Activated CD4-positive, alpha-beta T cell treated with anti-CD3 and anti-CD28 coated beads, Interleukin-2, amount 10 ng/mL, durations not matched to agents 7 days and 5 days (primary cell): Measurements from ENCODE around the gene MTAP. TPM values are rescaled to one million over a fixed set of nuclear protein-coding genes. Genes with fewer than 3 reads are reported as not detected.

Experiments used
- CTCF ChIA-PET: fragments of 350-600 bp; sonication (Branson Sonifier 250); formaldehyde crosslinking; loops from one replicate; lab custom pipeline; 2021; ENCODE audit warnings: antibody characterized with exemption; lab: Charles Lee
- POLR2A ChIA-PET: fragments of 350-600 bp; sonication (Branson Sonifier 250); formaldehyde crosslinking; loops from one replicate; lab custom pipeline; 2021; ENCODE audit warnings: antibody characterized with exemption; lab: Charles Lee
- DNase-seq: peaks from one replicate; pipeline ENCODE4 v3.0.0-alpha.2; 2020
- H3K27ac Mint-ChIP-seq: one replicate; pipeline ENCODE4 v1.8.0; 2021; ENCODE audit warnings: mild to moderate bottlenecking, moderate library complexity, mixed read lengths
- H3K27me3 Mint-ChIP-seq: one replicate; pipeline ENCODE4 v1.8.0; 2021; ENCODE audit warnings: mixed read lengths
- H3K36me3 Mint-ChIP-seq: one replicate; pipeline ENCODE4 v1.8.0; 2021; ENCODE audit warnings: low read depth, mixed read lengths
- H3K4me1 Mint-ChIP-seq: one replicate; pipeline ENCODE4 v1.8.0; 2021; ENCODE audit warnings: mixed read lengths
- H3K4me3 Mint-ChIP-seq: one replicate; pipeline ENCODE4 v1.8.0; 2021; ENCODE audit warnings: mild to moderate bottlenecking, moderate library complexity, mixed read lengths
- H3K9me3 Mint-ChIP-seq: one replicate; pipeline ENCODE4 v1.8.0; 2021; ENCODE audit warnings: mixed read lengths
- total RNA-seq, 2 experiments: library from RNA; stranded (reverse); gene quantifications; one replicate each; pipeline ENCODE4 v1.2.3, GENCODE V29; 2021

Gene MTAP
- total RNA-seq, 2 experiments from 2014 or later, result 51.8 to 57.4 TPM

GRCh38 chr9:21862871-21863270 is 60.4 kb downstream of the MTAP start:
- H3K4me3 Mint-ChIP-seq, result no peak overlapping the region
- H3K4me1 Mint-ChIP-seq, result no peaks in the 10 kb centered on the region
- ChIA-PET CTCF (no interaction called here), POLR2A (no interaction called here)
- H3K9me3 Mint-ChIP-seq, result peaks cover 5% of the 10 kb centered on the region
- no peak for DNase-seq
- H3K27me3 Mint-ChIP-seq, result no peaks in the 10 kb centered on the region
- H3K27ac Mint-ChIP-seq, result no peak overlapping the region
- H3K36me3 Mint-ChIP-seq, result peaks cover 74% of the 10 kb centered on the region

DNA sequence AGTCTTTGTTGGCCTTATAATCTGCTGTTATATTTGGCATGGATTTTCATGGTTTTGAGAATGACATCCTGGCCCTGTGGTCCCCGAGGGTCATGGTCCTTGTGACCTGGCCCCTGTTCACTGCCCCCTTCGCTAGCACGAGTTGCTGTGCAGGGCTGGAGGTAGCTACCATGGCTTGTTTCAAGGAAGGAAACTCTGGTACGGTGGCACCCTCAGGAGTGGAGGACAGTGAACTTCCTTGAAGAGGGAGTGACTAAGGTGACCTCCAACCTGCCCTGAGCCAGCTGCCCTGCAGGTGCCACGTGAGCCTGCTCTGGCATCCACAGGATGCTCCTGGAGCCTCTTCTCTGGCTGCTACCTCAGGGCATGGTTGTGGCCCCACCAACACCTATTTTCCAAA is 62.1 kb downstream of the MTAP start:
- CTCF ChIA-PET, result no interaction called here
- Mint-ChIP-seq H3K27ac (no peak overlapping the region), H3K9me3 (peaks cover 5% of the 10 kb centered on the region), H3K36me3 (peaks cover 64% of the 10 kb centered on the region), H3K27me3 (no peaks in the 10 kb centered on the region), H3K4me3 (no peak overlapping the region), H3K4me1 (no peaks in the 10 kb centered on the region)
- POLR2A ChIA-PET, result no interaction called here
- no peak for DNase-seq

- H3K36me3 Mint-ChIP-seq, result peaks cover 54% of the 10 kb centered on the region
- H3K27ac Mint-ChIP-seq, result no peak overlapping the region
- H3K4me1 Mint-ChIP-seq, result no peaks in the 10 kb centered on the region
- no peak for DNase-seq
- H3K9me3 Mint-ChIP-seq, result peaks cover 5% of the 10 kb centered on the region
- H3K4me3 Mint-ChIP-seq, result no peak overlapping the region
- CTCF ChIA-PET, result no interaction called here
- no peaks in the 10 kb centered on the region for H3K27me3 Mint-ChIP-seq
- POLR2A ChIA-PET, result no interaction called here
Observed at GRCh38 chr9:21866302-21866701, 63.9 kb downstream of the MTAP start.

GRCh38 chr9:21871256-21871975 is 69.0 kb downstream of the MTAP start:
- H3K4me3 Mint-ChIP-seq, result no peak overlapping the region
- DNase-seq, result no peak
- H3K4me1 Mint-ChIP-seq, result no peaks in the 10 kb centered on the region
- H3K27ac Mint-ChIP-seq, result no peak overlapping the region
- peaks cover 9% of the 10 kb centered on the region for H3K9me3 Mint-ChIP-seq
- CTCF ChIA-PET, result no interaction called here
- H3K36me3 Mint-ChIP-seq, result peaks cover 37% of the 10 kb centered on the region
- H3K27me3 Mint-ChIP-seq, result no peaks in the 10 kb centered on the region
- POLR2A ChIA-PET, result no interaction called here

- no peak for DNase-seq
- CTCF ChIA-PET, result interaction anchor here (0.6 kb wide), 1 partner anchor 122 kb away, joined by 3 read pairs; the partner anchor contains the start of gene CDKN2B-AS1
- Mint-ChIP-seq H3K9me3 (peaks cover 14% of the 10 kb centered on the region), H3K4me1 (no peaks in the 10 kb centered on the region), H3K27ac (no peak overlapping the region), H3K27me3 (no peaks in the 10 kb centered on the region), H3K4me3 (no peak overlapping the region), H3K36me3 (peaks cover 35% of the 10 kb centered on the region)
- POLR2A ChIA-PET, result no interaction called here
Observed at GRCh38 chr9:21872696-21873095, 70.3 kb downstream of the MTAP start.

- peaks cover 36% of the 10 kb centered on the region for H3K36me3 Mint-ChIP-seq
- no peaks in the 10 kb centered on the region for H3K27me3 Mint-ChIP-seq
- H3K4me1 Mint-ChIP-seq, result no peaks in the 10 kb centered on the region
- H3K27ac Mint-ChIP-seq, result no peak overlapping the region
- ChIA-PET CTCF (no interaction called here), POLR2A (no interaction called here)
- peaks cover 19% of the 10 kb centered on the region for H3K9me3 Mint-ChIP-seq
- H3K4me3 Mint-ChIP-seq, result no peak overlapping the region
- no peak for DNase-seq
Observed at GRCh38 chr9:21873540-21874221, 71.2 kb downstream of the MTAP start.

- ChIA-PET CTCF (no interaction called here), POLR2A (no interaction called here)
- DNase-seq, result no peak
- H3K4me3 Mint-ChIP-seq, result no peak overlapping the region
- H3K9me3 Mint-ChIP-seq, result peaks cover 29% of the 10 kb centered on the region
- no peaks in the 10 kb centered on the region for H3K4me1 Mint-ChIP-seq
- no peak overlapping the region for H3K27ac Mint-ChIP-seq
- no peaks in the 10 kb centered on the region for H3K27me3 Mint-ChIP-seq
- H3K36me3 Mint-ChIP-seq, result peaks cover 55% of the 10 kb centered on the region
Observed at GRCh38 chr9:21875893-21876292, 73.5 kb downstream of the MTAP start.

DNA sequence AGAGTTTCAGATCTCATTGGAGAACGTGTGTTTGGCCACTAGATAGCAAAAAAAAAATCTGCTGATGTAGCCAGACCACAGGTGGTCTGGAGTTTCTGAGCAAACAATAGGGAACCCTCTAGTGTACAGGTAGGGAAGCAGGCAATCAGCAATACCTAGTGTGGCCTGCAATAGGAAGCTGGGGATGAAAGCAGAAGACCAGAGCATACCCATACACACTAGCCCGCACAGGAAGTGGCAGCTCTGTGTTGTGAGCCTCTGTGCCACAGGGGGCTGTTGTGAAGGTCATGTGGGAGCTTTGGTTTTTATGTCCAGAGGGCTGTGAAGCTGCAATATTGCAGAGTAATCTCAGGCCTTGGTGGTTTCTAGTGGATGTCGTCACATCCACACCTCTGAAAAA is 81.2 kb downstream of the MTAP start:
- H3K27me3 Mint-ChIP-seq, result no peaks in the 10 kb centered on the region
- H3K4me1 Mint-ChIP-seq, result peaks cover 7% of the 10 kb centered on the region
- no peak for DNase-seq
- peaks cover 24% of the 10 kb centered on the region for H3K9me3 Mint-ChIP-seq
- ChIA-PET CTCF (no interaction called here), POLR2A (no interaction called here)
- H3K4me3 Mint-ChIP-seq, result no peak overlapping the region
- H3K36me3 Mint-ChIP-seq, result peaks cover 49% of the 10 kb centered on the region
- H3K27ac Mint-ChIP-seq, result no peak overlapping the region

- ChIA-PET POLR2A (no interaction called here), CTCF (no interaction called here)
- no peak overlapping the region for H3K27ac Mint-ChIP-seq
- DNase-seq, result no peak
- peaks cover 50% of the 10 kb centered on the region for H3K36me3 Mint-ChIP-seq
- no peaks in the 10 kb centered on the region for H3K4me1 Mint-ChIP-seq
- H3K9me3 Mint-ChIP-seq, result peaks cover 35% of the 10 kb centered on the region
- H3K4me3 Mint-ChIP-seq, result no peak overlapping the region
- H3K27me3 Mint-ChIP-seq, result no peaks in the 10 kb centered on the region
Observed at GRCh38 chr9:21889673-21890072, 87.2 kb downstream of the MTAP start.

DNA sequence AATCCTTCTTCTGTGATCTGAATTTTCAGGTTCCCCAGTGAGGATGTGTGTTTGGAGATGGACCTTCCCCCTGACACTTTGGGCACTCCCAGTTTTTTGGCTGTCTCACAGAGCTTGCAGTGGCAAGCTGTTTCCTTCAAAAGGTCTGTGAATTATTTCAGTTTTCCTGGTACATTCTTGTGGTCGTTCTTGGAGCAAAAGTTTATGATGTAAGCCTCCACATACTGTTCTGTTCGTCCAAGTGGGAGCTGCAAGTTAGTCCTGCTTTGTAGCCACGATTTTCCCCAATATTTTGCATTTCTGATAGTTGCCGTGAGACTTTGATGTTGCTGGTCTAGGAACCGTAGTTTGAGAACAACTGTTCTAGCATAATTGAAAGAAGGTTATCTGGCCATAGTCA is 88.3 kb downstream of the MTAP start:
- POLR2A ChIA-PET, result interaction anchor here (0.6 kb wide), 1 partner anchor 46 kb away, joined by 3 read pairs; no protein-coding TSS in a partner anchor
- no peaks in the 10 kb centered on the region for H3K27me3 Mint-ChIP-seq
- H3K36me3 Mint-ChIP-seq, result peaks cover 45% of the 10 kb centered on the region
- peaks cover 37% of the 10 kb centered on the region for H3K9me3 Mint-ChIP-seq
- H3K4me3 Mint-ChIP-seq, result no peak overlapping the region
- CTCF ChIA-PET, result no interaction called here
- no peaks in the 10 kb centered on the region for H3K4me1 Mint-ChIP-seq
- H3K27ac Mint-ChIP-seq, result no peak overlapping the region
- DNase-seq, result no peak

- ChIA-PET POLR2A (no interaction called here), CTCF (interaction anchor here (0.8 to 1.0 kb wide), 2 partner anchors 14 to 52 kb away, joined by 3 read pairs; no protein-coding TSS in a partner anchor)
- H3K27me3 Mint-ChIP-seq, result peaks cover 3% of the 10 kb centered on the region
- H3K4me3 Mint-ChIP-seq, result no peak overlapping the region
- H3K4me1 Mint-ChIP-seq, result no peaks in the 10 kb centered on the region
- DNase-seq, result no peak
- H3K9me3 Mint-ChIP-seq, result peaks cover 37% of the 10 kb centered on the region
- peaks cover 13% of the 10 kb centered on the region for H3K36me3 Mint-ChIP-seq
- no peak overlapping the region for H3K27ac Mint-ChIP-seq
Observed at GRCh38 chr9:21901546-21901945, 99.1 kb downstream of the MTAP start.

- peaks cover 36% of the 10 kb centered on the region for H3K9me3 Mint-ChIP-seq
- H3K4me1 Mint-ChIP-seq, result no peaks in the 10 kb centered on the region
- POLR2A ChIA-PET, result no interaction called here
- CTCF ChIA-PET, result interaction anchor here (0.8 to 1.0 kb wide), 2 partner anchors 14 to 53 kb away, joined by 3 read pairs; no protein-coding TSS in a partner anchor
- H3K36me3 Mint-ChIP-seq, result peaks cover 13% of the 10 kb centered on the region
- H3K27me3 Mint-ChIP-seq, result peaks cover 3% of the 10 kb centered on the region
- no peak overlapping the region for H3K4me3 Mint-ChIP-seq
- DNase-seq, result no peak
- H3K27ac Mint-ChIP-seq, result no peak overlapping the region
Observed at GRCh38 chr9:21902136-21902535, 99.7 kb downstream of the MTAP start.

- H3K36me3 Mint-ChIP-seq, result peaks cover 13% of the 10 kb centered on the region
- H3K4me3 Mint-ChIP-seq, result no peak overlapping the region
- peaks cover 3% of the 10 kb centered on the region for H3K27me3 Mint-ChIP-seq
- ChIA-PET POLR2A (no interaction called here), CTCF (interaction anchor here (1.0 kb wide), 1 partner anchor 55 kb away, joined by 3 read pairs; no protein-coding TSS in a partner anchor)
- peaks cover 31% of the 10 kb centered on the region for H3K9me3 Mint-ChIP-seq
- no peak overlapping the region for H3K27ac Mint-ChIP-seq
- no peaks in the 10 kb centered on the region for H3K4me1 Mint-ChIP-seq
- no peak for DNase-seq
Observed at GRCh38 chr9:21903380-21903965, 101.0 kb downstream of the MTAP start.
